NCI-H526 treated with DMSO at 0.1 percent for 48 hours (cell line): Measurements from ENCODE around the gene SFR1.
"Not testable (repeated sequence)": the region's sequence is repeated elsewhere in the genome, so short reads cannot be mapped to it uniquely, and the experiment has no call there.

ENCODE experiments used
- DNase-seq: peaks from one replicate; lab custom pipeline; 2025; lab: John Stamatoyannopoulos, UW

The SFR1 gene

GRCh38 chr10:104174136-104174535 is 52.2 kb downstream of the SFR1 start:
- DNase-seq: not testable (repeated sequence)
